Subcutaneous adipose tissue (tissue), 4 donors: Measurements from ENCODE around the gene CNNM2. TPM values are rescaled to one million over a fixed set of nuclear protein-coding genes. Genes with fewer than 3 reads are reported as not detected.

Experiments
- total RNA-seq, 4 donors: library from RNA; depleted of rRNA; stranded (reverse); fragments of >200 nt; gene quantifications; one replicate each; pipeline ENCODE4 v1.1.0, GENCODE V29; 2016
- TF ChIP-seq, protein P1 (sequence below): fragments of 450-650 bp; IDR thresholded peaks from one replicate; pipeline ENCODE4 v1.5.1; 2016; ENCODE audit warnings: low read depth, mild to moderate bottlenecking, control low read depth, antibody characterized with exemption, moderate library complexity

Gene CNNM2
- total RNA-seq, 4 donors from 2014 or later: 3.3 to 9.6 (median 5.1) TPM

- TF ChIP-seq, protein P1, sequence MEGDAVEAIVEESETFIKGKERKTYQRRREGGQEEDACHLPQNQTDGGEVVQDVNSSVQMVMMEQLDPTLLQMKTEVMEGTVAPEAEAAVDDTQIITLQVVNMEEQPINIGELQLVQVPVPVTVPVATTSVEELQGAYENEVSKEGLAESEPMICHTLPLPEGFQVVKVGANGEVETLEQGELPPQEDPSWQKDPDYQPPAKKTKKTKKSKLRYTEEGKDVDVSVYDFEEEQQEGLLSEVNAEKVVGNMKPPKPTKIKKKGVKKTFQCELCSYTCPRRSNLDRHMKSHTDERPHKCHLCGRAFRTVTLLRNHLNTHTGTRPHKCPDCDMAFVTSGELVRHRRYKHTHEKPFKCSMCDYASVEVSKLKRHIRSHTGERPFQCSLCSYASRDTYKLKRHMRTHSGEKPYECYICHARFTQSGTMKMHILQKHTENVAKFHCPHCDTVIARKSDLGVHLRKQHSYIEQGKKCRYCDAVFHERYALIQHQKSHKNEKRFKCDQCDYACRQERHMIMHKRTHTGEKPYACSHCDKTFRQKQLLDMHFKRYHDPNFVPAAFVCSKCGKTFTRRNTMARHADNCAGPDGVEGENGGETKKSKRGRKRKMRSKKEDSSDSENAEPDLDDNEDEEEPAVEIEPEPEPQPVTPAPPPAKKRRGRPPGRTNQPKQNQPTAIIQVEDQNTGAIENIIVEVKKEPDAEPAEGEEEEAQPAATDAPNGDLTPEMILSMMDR: no peak
Measured at GRCh38 chr10:102945962-102946361, 27.9 kb downstream of the CNNM2 start.

GRCh38 chr10:102946992-102947391 lies 28.9 kb downstream of the CNNM2 start:
- TF ChIP-seq, protein P1: no peak

GRCh38 chr10:102948176-102948575 lies 30.1 kb downstream of the CNNM2 start:
- TF ChIP-seq, protein P1: no peak

- TF ChIP-seq, protein P1: no peak
Measured at GRCh38 chr10:102948786-102949185, 30.7 kb downstream of the CNNM2 start.

- TF ChIP-seq, protein P1: no peak
Measured at GRCh38 chr10:102949916-102950315, 31.8 kb downstream of the CNNM2 start.

DNA sequence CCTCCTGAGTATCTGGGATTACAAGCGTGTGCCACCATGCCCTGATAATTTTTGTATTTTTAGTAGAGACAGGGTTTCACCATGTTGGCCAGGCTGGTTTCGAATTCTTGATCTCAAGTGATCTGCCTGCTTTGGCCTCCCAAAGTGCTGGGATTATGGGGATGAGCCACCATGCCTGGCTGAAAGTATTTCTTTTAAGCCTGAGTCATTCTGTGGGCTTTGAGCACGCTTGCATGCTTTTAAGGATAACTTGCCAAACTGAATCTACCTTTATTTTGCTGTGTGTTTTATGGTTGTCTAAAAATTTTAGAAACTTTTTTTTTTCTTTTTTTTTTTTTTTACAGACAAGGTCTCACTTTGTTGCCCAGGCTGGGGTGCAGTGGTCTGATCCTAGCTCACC lies 33.2 kb downstream of the CNNM2 start:
- TF ChIP-seq, protein P1: no peak

- TF ChIP-seq, protein P1: no peak
Measured at GRCh38 chr10:102959360-102959759, 41.3 kb downstream of the CNNM2 start.
